CD14-positive monocyte (primary cell): ENCODE measurements around the gene ZDHHC19. TPM values are rescaled to one million over a fixed set of nuclear protein-coding genes. Genes with fewer than 3 reads are reported as not detected.

Experiments used
- DNase-seq, 3 donors: peaks; one replicate each; pipeline ENCODE4 v3.0.0-alpha.2; 2011 to 2022
- H2AFZ ChIP-seq: 2 replicates; pipeline ENCODE4 v1.6.0; 2012; ENCODE audit warnings: mild to moderate bottlenecking, low read depth, low read length, inconsistent platforms; ENCODE audit not compliant: insufficient read depth, poor library complexity, severe bottlenecking
- H3K27ac ChIP-seq, 2 donors: 1 replicate in 1 of 2; 2 replicates in 1 of 2; pipeline ENCODE4 v1.5.1; 2012 to 2013; ENCODE audit warnings: low read length in 2 of 2, control low read depth in 1 of 2, inconsistent platforms in 1 of 2, low read depth in 1 of 2, mild to moderate bottlenecking in 1 of 2
- H3K27me3 ChIP-seq, 2 donors: one replicate each; pipeline versions ENCODE4 v1.6.0 to v1.6.1; 2011 to 2013; ENCODE audit warnings: low read length in 2 of 2; ENCODE audit not compliant: control insufficient read depth in 2 of 2, insufficient read depth in 2 of 2
- H3K36me3 ChIP-seq, 2 donors: replicated peaks in 1 of 2; 1 replicate in 1 of 2; 2 replicates in 1 of 2; pipeline versions ENCODE4 v1.5.1 to v1.6.1; 2012 to 2013; ENCODE audit warnings: low read length in 2 of 2, control low read depth in 1 of 2, inconsistent platforms in 1 of 2, mild to moderate bottlenecking in 1 of 2; ENCODE audit not compliant: insufficient read depth in 2 of 2, control insufficient read depth in 1 of 2
- H3K4me1 ChIP-seq, 2 donors: 1 replicate in 1 of 2; 2 replicates in 1 of 2; pipeline versions ENCODE4 v1.5.1 to v1.6.1; 2012 to 2013; ENCODE audit warnings: low read length in 2 of 2, control low read depth in 1 of 2, inconsistent platforms in 1 of 2, mild to moderate bottlenecking in 1 of 2, moderate library complexity in 1 of 2; ENCODE audit not compliant: insufficient read depth in 2 of 2, control insufficient read depth in 1 of 2
- H3K4me2 ChIP-seq: replicated peaks from 2 replicates; pipeline ENCODE3; 2012; ENCODE audit warnings: low read length, moderate library complexity, mild to moderate bottlenecking; ENCODE audit not compliant: poor library complexity, severe bottlenecking; ENCODE audit errors: extremely low read depth
- H3K4me3 ChIP-seq, 3 experiments: fragments of 200-600 bp in 1 of 3; sonication (generic) in 1 of 3; replicated peaks in 1 of 3; 1 replicate in 2 of 3; 2 replicates in 1 of 3; pipeline ENCODE4 v1.5.1; 2011 to 2013; ENCODE audit warnings: low read length in 3 of 3, mild to moderate bottlenecking in 3 of 3, control low read depth in 2 of 3, low read depth in 2 of 3, inconsistent platforms in 1 of 3, moderate library complexity in 1 of 3
- H3K79me2 ChIP-seq: 2 replicates; pipeline ENCODE4 v1.6.0; 2012; ENCODE audit warnings: mild to moderate bottlenecking, control low read depth, inconsistent platforms, low read length, moderate library complexity; ENCODE audit not compliant: insufficient read depth
- H3K9ac ChIP-seq: 2 replicates; pipeline ENCODE4 v1.6.0; 2017; ENCODE audit warnings: low read length, mild to moderate bottlenecking; ENCODE audit not compliant: insufficient read depth, poor library complexity, severe bottlenecking
- H3K9me3 ChIP-seq, 2 donors: replicated peaks in 1 of 2; 1 replicate in 1 of 2; 2 replicates in 1 of 2; pipeline versions ENCODE4 v1.5.1 to v1.6.1; 2012 to 2013; ENCODE audit warnings: low read length in 2 of 2, control low read depth in 1 of 2; ENCODE audit not compliant: control insufficient read depth in 1 of 2, insufficient read depth in 1 of 2
- H4K20me1 ChIP-seq: 2 replicates; pipeline ENCODE4 v1.6.0; 2012; ENCODE audit warnings: mild to moderate bottlenecking, low read length, control low read depth, moderate library complexity; ENCODE audit not compliant: insufficient read depth
- H3K27ac Mint-ChIP-seq, 7 donors: one replicate each; pipeline ENCODE4 v1.8.0; 2020; ENCODE audit warnings: mild to moderate bottlenecking in 7 of 7, mixed read lengths in 7 of 7, moderate library complexity in 6 of 7, inconsistent platforms in 2 of 7
- H3K27me3 Mint-ChIP-seq, 3 donors: one replicate each; pipeline ENCODE4 v1.8.0; 2021 to 2022; ENCODE audit warnings: low read depth in 3 of 3, mild to moderate bottlenecking in 3 of 3, mixed read lengths in 3 of 3, moderate library complexity in 3 of 3, inconsistent platforms in 1 of 3
- H3K36me3 Mint-ChIP-seq, 2 donors: one replicate each; pipeline ENCODE4 v1.8.0; 2020; ENCODE audit warnings: mixed read lengths in 2 of 2, inconsistent platforms in 1 of 2, mild to moderate bottlenecking in 1 of 2
- H3K4me1 Mint-ChIP-seq: one replicate; pipeline ENCODE4 v1.8.0; 2020; ENCODE audit warnings: mild to moderate bottlenecking, mixed read lengths
- H3K4me3 Mint-ChIP-seq, 2 donors: one replicate each; pipeline ENCODE4 v1.8.0; 2020; ENCODE audit warnings: mild to moderate bottlenecking in 2 of 2, mixed read lengths in 2 of 2, moderate library complexity in 1 of 2
- H3K9me3 Mint-ChIP-seq, 7 donors: one replicate each; pipeline ENCODE4 v1.8.0; 2020 to 2022; ENCODE audit warnings: mixed read lengths in 7 of 7, mild to moderate bottlenecking in 6 of 7, moderate library complexity in 6 of 7, inconsistent platforms in 2 of 7
- CTCF ChIP-seq: fragments of 200-600 bp; IDR thresholded peaks from one replicate; pipeline ENCODE4 v1.8.0; 2022; ENCODE audit warnings: antibody characterized with exemption, mild to moderate bottlenecking
- WGBS: methylation state at CpG from one replicate; pipeline ENCODE4 v1.1.5; 2013; ENCODE audit warnings: missing lambda C conversion rate; ENCODE audit not compliant: insufficient coverage; 5-methylcytosine and 5-hydroxymethylcytosine counted together
- intact Hi-C, 2 donors: fragments of 100-400 bp; cut with micrococcal nuclease; formaldehyde crosslinking; loops; one replicate each; pipeline versions ENCODE4 v1.15.0 to v1.15.1; 2023
- polyA plus RNA-seq, 3 donors: library from polyadenylated mRNA; depleted of rRNA in 1 of 3; unstranded in 2 of 3; stranded (reverse) in 1 of 3; fragments of 300-500 nt in 2 of 3; fragments of >200 nt in 1 of 3; fragmentation: Illumina TruSeq in 2 of 3; gene quantifications; 1 replicate in 2 of 3; 2 replicates in 1 of 3; pipeline ENCODE4 v1.2.3, GENCODE V29; 2012 to 2021

Gene ZDHHC19
- polyA plus RNA-seq, 3 donors = not detected

- Histone ChIP-seq H4K20me1 (no peaks in the 10 kb centered on the region), H3K4me2 (peak overlapping the region; percentile 68), H3K4me3 (peak overlapping the region in 1 of 3 experiments; percentile 61), H3K9me3 (no peaks in the 10 kb centered on the region), H2AFZ (peak overlapping the region; percentile 88), H3K36me3 (no peaks in the 10 kb centered on the region), H3K4me1 (peaks cover 26 to 28% of the 10 kb centered on the region in 2 donors), H3K79me2 (no peaks in the 10 kb centered on the region), H3K27me3 (no peaks in the 10 kb centered on the region), H3K27ac (peak overlapping the region; percentile 28 to 87), H3K9ac (peak overlapping the region; percentile 54)
- peak; percentile 10 for TF ChIP-seq CTCF
- peaks cover 0 to 5% (median 3%) of the 10 kb centered on the region in 3 donors for H3K27me3 Mint-ChIP-seq
- intact Hi-C loops = loop anchor here in 1 of 2 donors (2.0 kb wide), 1 partner anchor 13 kb away; no protein-coding TSS in a partner anchor
- H3K4me3 Mint-ChIP-seq = peak overlapping the region; percentile 58 to 76
- DNase-seq = peak; percentile 82 to 88 (median 86)
- peak overlapping the region; percentile 68 to 98 (median 91) for H3K27ac Mint-ChIP-seq
- H3K36me3 Mint-ChIP-seq = no peaks in the 10 kb centered on the region
- no peaks in the 10 kb centered on the region for H3K9me3 Mint-ChIP-seq
- peaks cover 44% of the 10 kb centered on the region for H3K4me1 Mint-ChIP-seq
- WGBS = 8% methylated on average over 21 of the region's 24 CpGs
Observed at GRCh38 chr3:196179380-196180308, 31.6 kb downstream of the ZDHHC19 start.

GRCh38 chr3:196178993-196179379 is 32.2 kb downstream of the ZDHHC19 start:
- peaks cover 26 to 28% of the 10 kb centered on the region in 2 donors for H3K4me1 ChIP-seq
- no peak for TF ChIP-seq CTCF
- no peaks in the 10 kb centered on the region for H3K36me3 ChIP-seq
- Mint-ChIP-seq H3K4me3 (no peak overlapping the region), H3K36me3 (no peaks in the 10 kb centered on the region), H3K27ac (peak overlapping the region; percentile 68 to 98 (median 91)), H3K9me3 (no peaks in the 10 kb centered on the region), H3K27me3 (peaks cover 0 to 5% (median 3%) of the 10 kb centered on the region in 3 donors), H3K4me1 (peaks cover 44% of the 10 kb centered on the region)
- no peaks in the 10 kb centered on the region for H4K20me1 ChIP-seq
- peak overlapping the region; percentile 68 for H3K4me2 ChIP-seq
- peak overlapping the region; percentile 54 for H3K9ac ChIP-seq
- peak overlapping the region; percentile 88 for H2AFZ ChIP-seq
- H3K27ac ChIP-seq = peak overlapping the region in 1 of 2 donors; percentile 87
- intact Hi-C loops = loop anchor here in 1 of 2 donors (2.0 kb wide), 1 partner anchor 14 kb away; no protein-coding TSS in a partner anchor
- no peak for DNase-seq
- H3K79me2 ChIP-seq = no peaks in the 10 kb centered on the region
- no peaks in the 10 kb centered on the region for H3K9me3 ChIP-seq
- whole genome bisulfite sequencing = 67% methylated on average over 1 of the region's 6 CpGs
- H3K4me3 ChIP-seq = peak overlapping the region in 1 of 3 experiments; percentile 61
- no peaks in the 10 kb centered on the region for H3K27me3 ChIP-seq
